D721Med (cell line): ENCODE results near the gene SLN.
"Not testable (repeated sequence)": the region's sequence is repeated elsewhere in the genome, so short reads cannot be mapped to it uniquely, and the experiment has no call there.

Source experiments
- DNase-seq: peaks from one replicate; pipeline ENCODE4 v3.0.0; 2011; ENCODE audit warnings: low spot score; ENCODE audit not compliant: insufficient read length
- FAIRE-seq: peaks from 2 replicates; lab custom pipeline; 2011; peaks lifted over from hg19 to GRCh38; lab: Jason Lieb, UNC
- TF ChIP-seq, protein P1 (sequence below): IDR thresholded peaks from 2 replicates; pipeline ENCODE4 v1.5.1; 2012; ENCODE audit warnings: mild to moderate bottlenecking, control low read depth; ENCODE audit not compliant: insufficient read depth; ENCODE audit errors: missing control alignments

Gene SLN

DNA sequence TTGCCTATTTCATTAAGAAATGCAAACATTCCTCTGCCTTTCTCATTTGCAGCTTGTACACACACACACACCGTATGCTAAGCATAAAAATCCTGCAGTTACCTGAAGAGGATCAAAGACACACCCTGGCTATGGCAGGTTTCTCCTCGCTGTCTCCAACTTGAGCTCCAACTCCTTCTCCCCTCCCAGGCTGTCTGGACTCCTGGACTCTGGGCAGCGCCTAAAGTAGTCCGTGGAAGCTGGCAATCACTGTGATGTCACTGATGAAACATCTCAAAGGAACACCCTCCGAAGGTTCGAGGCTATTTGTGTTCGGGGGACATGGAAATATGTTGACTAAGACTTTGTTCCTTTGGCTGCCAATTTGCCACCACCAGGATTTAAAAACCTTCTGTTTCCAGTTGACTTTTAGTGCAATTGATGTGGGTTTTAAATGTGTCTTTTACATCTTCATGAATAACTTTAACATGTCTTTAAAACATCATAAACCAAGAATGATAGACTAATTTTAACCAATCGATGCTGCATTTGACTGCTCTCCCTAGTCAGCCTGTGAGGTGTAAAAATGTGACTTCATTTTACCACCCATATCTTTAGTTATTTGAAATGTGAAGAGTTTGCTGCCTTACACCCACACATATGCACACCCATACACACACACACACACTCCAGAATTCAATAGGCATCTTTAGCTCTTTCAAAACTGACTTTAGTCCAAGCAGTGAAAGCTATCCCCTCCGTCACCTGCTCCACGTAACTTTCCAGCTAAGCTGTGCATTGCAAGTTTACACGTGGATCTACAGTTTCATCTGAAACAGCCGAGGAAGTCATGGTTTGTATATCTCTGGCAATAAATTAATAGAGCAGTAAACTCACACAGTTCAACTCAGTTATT lies at the start of gene SLN:
Gene SLN, minus strand, starts transcription at position 196 of the 895 bp plus-strand sequence.
- TF ChIP-seq, protein P1, sequence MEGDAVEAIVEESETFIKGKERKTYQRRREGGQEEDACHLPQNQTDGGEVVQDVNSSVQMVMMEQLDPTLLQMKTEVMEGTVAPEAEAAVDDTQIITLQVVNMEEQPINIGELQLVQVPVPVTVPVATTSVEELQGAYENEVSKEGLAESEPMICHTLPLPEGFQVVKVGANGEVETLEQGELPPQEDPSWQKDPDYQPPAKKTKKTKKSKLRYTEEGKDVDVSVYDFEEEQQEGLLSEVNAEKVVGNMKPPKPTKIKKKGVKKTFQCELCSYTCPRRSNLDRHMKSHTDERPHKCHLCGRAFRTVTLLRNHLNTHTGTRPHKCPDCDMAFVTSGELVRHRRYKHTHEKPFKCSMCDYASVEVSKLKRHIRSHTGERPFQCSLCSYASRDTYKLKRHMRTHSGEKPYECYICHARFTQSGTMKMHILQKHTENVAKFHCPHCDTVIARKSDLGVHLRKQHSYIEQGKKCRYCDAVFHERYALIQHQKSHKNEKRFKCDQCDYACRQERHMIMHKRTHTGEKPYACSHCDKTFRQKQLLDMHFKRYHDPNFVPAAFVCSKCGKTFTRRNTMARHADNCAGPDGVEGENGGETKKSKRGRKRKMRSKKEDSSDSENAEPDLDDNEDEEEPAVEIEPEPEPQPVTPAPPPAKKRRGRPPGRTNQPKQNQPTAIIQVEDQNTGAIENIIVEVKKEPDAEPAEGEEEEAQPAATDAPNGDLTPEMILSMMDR: no peak
- no peak for FAIRE-seq
- DNase-seq: no peak

DNA sequence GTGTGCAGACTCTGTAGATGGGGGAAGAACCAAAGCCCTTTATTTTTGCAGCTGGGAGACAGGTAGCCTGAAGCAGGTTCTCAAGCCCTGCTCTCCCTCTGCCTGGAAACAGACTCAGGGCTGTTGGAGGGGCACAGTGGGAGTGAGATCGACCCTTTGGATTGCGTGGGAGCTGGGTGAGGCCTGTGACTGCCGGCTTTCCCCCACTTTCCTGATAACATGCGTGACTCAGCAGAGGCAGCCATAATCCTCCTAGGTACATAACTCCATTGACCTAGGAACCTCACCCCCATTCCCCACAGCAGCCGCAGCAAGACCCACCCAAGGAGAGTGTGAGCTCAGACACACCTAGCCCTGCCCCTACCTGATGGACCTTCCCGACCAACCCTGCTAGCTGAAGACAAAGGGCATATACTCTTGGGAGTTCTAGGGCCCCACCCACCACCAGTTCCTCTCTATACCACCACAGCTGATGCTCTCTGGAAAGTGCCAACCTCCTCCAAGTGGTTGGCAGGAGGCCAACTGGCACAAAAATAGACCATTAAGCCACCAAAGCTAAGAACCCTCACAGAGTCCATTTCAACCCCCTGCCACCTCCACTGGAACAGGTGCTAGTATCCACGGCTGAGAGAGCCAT lies 47.0 kb upstream of the SLN start:
- not testable (repeated sequence) for FAIRE-seq, DNase-seq

DNA sequence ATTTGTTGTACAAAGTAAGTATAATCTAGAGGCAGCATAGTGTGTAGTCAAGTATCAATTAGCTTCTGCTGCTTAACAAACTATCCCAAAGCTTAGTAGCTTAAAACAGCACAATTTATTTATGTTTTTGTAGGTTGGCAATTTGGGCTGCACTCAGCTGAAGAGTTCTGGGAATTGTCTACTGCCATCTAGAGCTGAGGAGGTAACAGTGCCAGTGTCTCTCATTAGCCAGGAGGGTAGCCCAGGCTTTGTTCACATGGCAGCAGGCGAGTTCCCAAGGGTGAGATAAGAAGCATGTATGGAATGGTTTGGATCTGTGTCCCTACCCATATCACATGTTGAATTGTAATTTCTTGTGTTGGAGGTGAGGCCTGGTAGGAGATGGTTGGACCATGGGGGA lies 45.8 kb upstream of the SLN start:
- DNase-seq (no peak), FAIRE-seq (no peak)
- TF ChIP-seq, protein P1: no peak

DNA sequence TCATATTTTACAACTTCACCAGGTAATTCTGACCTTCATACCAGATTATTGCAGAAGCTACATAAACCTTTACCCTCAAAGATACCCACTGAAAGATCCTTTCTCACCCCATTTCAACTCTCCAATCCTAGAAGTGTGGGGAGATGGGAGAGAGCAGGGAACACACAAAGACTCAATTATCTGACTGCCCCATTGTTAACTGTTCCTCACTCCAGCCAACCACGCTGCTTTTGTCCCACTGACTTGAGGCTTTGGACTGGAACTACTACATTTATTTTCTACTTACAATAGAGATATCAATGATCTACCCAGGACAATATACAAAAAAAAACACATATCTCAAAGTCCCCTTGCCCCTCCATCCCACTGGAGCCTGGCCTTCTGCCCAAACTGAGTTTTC lies 44.7 kb upstream of the SLN start:
- no peak for FAIRE-seq
- no peak for DNase-seq

DNA sequence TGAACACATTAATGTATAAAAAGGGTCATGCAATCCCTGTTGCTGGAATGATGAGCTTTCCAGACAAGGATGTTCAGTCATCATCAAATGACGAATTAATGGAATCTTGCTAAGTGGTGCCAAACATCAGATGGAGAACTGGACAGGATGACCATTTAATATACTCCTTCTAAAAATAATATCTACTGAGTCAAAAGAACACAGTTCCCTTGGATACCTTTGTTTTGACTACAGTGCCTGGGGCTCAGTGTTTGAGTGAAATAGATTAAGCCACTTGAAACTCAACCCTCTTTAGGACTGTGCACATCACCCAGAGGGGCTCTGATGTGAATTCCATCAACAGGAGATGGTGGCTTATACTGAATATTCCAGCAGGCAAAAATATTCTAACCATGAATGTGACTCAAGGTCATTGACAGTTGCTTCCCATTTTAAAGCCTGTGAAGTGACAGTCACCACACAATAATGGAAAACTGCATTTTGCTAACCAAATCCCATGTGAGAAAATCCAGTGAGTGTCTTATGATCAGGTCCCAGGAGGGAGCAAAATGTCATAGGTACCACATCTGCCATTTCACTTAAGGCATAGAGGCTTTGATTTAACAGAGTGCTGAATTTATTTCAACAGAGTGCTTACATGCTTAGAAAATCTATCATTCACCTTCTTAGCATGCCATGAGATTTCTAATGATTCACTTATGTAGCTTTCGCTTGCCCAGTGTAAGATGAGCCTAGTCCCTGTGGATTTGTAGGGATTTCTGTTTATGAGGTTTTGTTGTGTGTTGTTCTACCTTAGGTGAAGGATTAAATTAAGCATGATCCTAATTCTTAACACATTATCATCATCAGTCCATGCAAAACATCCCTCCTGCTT lies 41.3 kb upstream of the SLN start:
- FAIRE-seq (peak; percentile 92), DNase-seq (no peak)
- TF ChIP-seq, protein P1: no peak

More for the DNA sequence above, 44.7 kb upstream of the SLN start:
- TF ChIP-seq, protein P1: no peak

DNA sequence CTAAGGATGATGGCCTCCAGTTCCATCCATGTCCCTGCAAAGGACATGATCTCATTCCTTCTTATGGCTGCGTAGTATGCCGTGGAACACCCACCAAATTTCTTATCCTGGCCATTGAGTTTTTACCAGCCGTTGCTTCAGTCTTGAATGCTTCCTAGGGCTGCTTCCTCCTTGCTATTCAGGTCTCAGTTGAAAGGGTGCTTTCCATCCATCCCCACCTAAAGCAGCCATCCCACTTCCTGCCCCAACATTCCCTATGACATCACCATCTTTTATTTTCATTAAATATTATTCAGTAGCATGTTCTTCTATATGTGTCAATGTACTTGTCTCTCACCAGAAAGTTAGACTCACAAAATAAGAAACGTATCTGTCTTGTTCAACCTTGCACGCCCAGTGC lies 40.7 kb upstream of the SLN start:
- no peak for FAIRE-seq
- TF ChIP-seq, protein P1: no peak
- no peak for DNase-seq

DNA sequence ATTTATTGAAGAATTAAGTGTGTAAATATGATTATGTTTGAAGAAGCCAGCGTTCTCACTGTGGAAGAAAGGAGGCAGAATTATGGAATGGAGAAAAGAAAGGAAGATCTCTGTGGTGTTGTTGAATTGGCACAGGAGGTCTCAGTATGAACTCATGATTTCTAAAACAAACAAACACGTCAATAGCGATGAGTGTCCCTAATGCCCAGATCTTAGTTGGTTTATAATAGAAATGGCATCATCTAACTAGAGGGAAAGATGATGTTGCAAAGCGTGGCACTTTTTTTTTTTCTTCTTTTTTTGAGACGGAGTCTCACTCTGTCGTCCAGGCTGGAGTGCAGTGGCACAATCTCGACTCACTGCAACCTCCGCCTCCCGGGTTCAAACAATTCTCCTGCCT lies 39.2 kb upstream of the SLN start:
- TF ChIP-seq, protein P1: no peak
- DNase-seq (no peak), FAIRE-seq (no peak)
